Measurements from ENCODE around the gene GDI2.

DNA sequence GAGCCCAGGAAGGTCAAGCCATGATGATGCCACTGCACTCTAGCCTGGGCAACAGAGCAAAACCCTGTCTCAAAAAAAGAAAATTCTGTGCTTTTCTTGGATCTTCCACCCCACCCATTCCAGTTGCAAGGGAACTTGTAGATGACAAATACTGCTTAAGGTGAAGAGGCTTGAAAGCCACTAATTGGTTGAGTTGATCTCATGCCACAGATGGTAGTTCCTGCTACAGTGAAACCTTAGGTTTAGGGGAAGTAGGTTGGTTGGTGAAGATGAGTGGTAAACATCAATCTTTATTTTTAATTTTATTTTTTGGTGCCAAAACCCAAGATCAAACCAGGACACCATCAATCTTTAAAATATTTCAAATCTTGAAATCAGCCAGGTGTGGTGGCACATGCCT lies 2.9 kb upstream of the GDI2 start:
- TF ChIP-seq, protein P1, sequence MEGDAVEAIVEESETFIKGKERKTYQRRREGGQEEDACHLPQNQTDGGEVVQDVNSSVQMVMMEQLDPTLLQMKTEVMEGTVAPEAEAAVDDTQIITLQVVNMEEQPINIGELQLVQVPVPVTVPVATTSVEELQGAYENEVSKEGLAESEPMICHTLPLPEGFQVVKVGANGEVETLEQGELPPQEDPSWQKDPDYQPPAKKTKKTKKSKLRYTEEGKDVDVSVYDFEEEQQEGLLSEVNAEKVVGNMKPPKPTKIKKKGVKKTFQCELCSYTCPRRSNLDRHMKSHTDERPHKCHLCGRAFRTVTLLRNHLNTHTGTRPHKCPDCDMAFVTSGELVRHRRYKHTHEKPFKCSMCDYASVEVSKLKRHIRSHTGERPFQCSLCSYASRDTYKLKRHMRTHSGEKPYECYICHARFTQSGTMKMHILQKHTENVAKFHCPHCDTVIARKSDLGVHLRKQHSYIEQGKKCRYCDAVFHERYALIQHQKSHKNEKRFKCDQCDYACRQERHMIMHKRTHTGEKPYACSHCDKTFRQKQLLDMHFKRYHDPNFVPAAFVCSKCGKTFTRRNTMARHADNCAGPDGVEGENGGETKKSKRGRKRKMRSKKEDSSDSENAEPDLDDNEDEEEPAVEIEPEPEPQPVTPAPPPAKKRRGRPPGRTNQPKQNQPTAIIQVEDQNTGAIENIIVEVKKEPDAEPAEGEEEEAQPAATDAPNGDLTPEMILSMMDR (conservative IDR thresholded peaks at IDR 0.05) = no peak
- no peak for TF ChIP-seq ZFX (IDR thresholded peaks at IDR 0.05)

Data from C4-2B (cell line).